Liver (tissue), 9 donors: ENCODE measurements around the gene CD300C. TPM values are rescaled to one million over a fixed set of nuclear protein-coding genes. Genes with fewer than 3 reads are reported as not detected.

Experiments
- DNase-seq: peaks from one replicate; pipeline ENCODE4 v3.0.0-alpha.2; 2017; ENCODE audit warnings: low spot score
- H3K27ac ChIP-seq, 2 donors: one replicate each; pipeline ENCODE4 v1.7.0; 2013; ENCODE audit warnings: inconsistent platforms in 2 of 2, low read length in 2 of 2, control low read depth in 1 of 2, low read depth in 1 of 2, mild to moderate bottlenecking in 1 of 2
- H3K27me3 ChIP-seq, 4 donors: one replicate each; pipeline versions ENCODE4 v1.6.1 to v1.7.0; 2013; ENCODE audit warnings: low read length in 3 of 4, inconsistent platforms in 1 of 4, mild to moderate bottlenecking in 1 of 4, moderate library complexity in 1 of 4; ENCODE audit not compliant: control insufficient read depth in 4 of 4, insufficient read depth in 4 of 4
- H3K36me3 ChIP-seq, 4 donors: one replicate each; pipeline versions ENCODE4 v1.6.1 to v1.7.0; 2013; ENCODE audit warnings: low read length in 3 of 4, mild to moderate bottlenecking in 3 of 4, low read depth in 1 of 4, moderate library complexity in 1 of 4; ENCODE audit not compliant: control insufficient read depth in 4 of 4, insufficient read depth in 3 of 4
- H3K4me1 ChIP-seq, 4 donors: one replicate each; pipeline versions ENCODE4 v1.6.1 to v1.7.0; 2013; ENCODE audit warnings: low read length in 3 of 4, mild to moderate bottlenecking in 3 of 4, moderate library complexity in 1 of 4; ENCODE audit not compliant: control insufficient read depth in 4 of 4, insufficient read depth in 4 of 4
- H3K4me3 ChIP-seq, 3 donors: one replicate each; pipeline versions ENCODE4 v1.6.1 to v1.7.0; 2013; ENCODE audit warnings: low read length in 3 of 3, control low read depth in 1 of 3, low read depth in 1 of 3, mild to moderate bottlenecking in 1 of 3
- H3K9ac ChIP-seq, 2 donors: one replicate each; pipeline ENCODE4 v1.7.0; 2013; ENCODE audit warnings: low read length in 2 of 2, mild to moderate bottlenecking in 2 of 2, moderate library complexity in 2 of 2, control low read depth in 1 of 2, low read depth in 1 of 2
- H3K9me3 ChIP-seq, 4 donors: one replicate each; pipeline versions ENCODE4 v1.6.1 to v1.7.0; 2013; ENCODE audit warnings: low read length in 3 of 4; ENCODE audit not compliant: control insufficient read depth in 4 of 4
- ATF3 ChIP-seq: IDR thresholded peaks from 2 replicates; pipeline ENCODE4 v1.6.1; 2016; ENCODE audit warnings: antibody characterized with exemption
- CTCF ChIP-seq: fragments of 150-350 bp; IDR thresholded peaks from 2 replicates; pipeline ENCODE4 v1.5.1; 2017; ENCODE audit warnings: improper control_type of control experiment, low read depth, low read length; ENCODE audit not compliant: missing input control
- EGR1 ChIP-seq, 2 donors: IDR thresholded peaks; 2 replicates each; pipeline ENCODE4 v1.6.1; 2016 to 2018; ENCODE audit warnings: antibody characterized with exemption in 2 of 2, low read depth in 2 of 2
- FOXA1 ChIP-seq: IDR thresholded peaks from 2 replicates; pipeline ENCODE4 v1.6.1; 2016; ENCODE audit warnings: antibody characterized with exemption
- FOXA2 ChIP-seq: IDR thresholded peaks from 2 replicates; pipeline ENCODE4 v1.6.1; 2016; ENCODE audit warnings: antibody characterized with exemption
- GABPA ChIP-seq, 2 donors: IDR thresholded peaks in 1 of 2; conservative IDR thresholded peaks in 1 of 2; 2 replicates each; pipeline ENCODE4 v1.6.1; 2016; ENCODE audit warnings: antibody characterized with exemption in 2 of 2, mild to moderate bottlenecking in 1 of 2, moderate library complexity in 1 of 2
- HNF4A ChIP-seq, 2 donors: conservative IDR thresholded peaks; 2 replicates each; pipeline ENCODE4 v1.6.1; 2016; ENCODE audit warnings: antibody characterized with exemption in 2 of 2, mild to moderate bottlenecking in 2 of 2
- HNF4G ChIP-seq: IDR thresholded peaks from 2 replicates; pipeline ENCODE4 v1.6.1; 2016; ENCODE audit warnings: antibody characterized with exemption
- JUND ChIP-seq, 2 donors: IDR thresholded peaks; 2 replicates each; pipeline ENCODE4 v1.6.1; 2016; ENCODE audit warnings: antibody characterized with exemption in 2 of 2
- MAX ChIP-seq: IDR thresholded peaks from 2 replicates; pipeline ENCODE4 v1.6.1; 2016; ENCODE audit warnings: antibody characterized with exemption
- NR2F2 ChIP-seq: IDR thresholded peaks from 2 replicates; pipeline ENCODE4 v1.6.1; 2016; ENCODE audit warnings: antibody characterized with exemption
- RAD21 ChIP-seq, 2 donors: IDR thresholded peaks; 2 replicates each; pipeline ENCODE4 v1.6.1; 2016; ENCODE audit warnings: antibody characterized with exemption in 2 of 2, mild to moderate bottlenecking in 2 of 2
- REST ChIP-seq: IDR thresholded peaks from 2 replicates; pipeline ENCODE4 v1.6.1; 2016; ENCODE audit warnings: antibody characterized with exemption, mild to moderate bottlenecking
- RXRA ChIP-seq, 2 donors: IDR thresholded peaks; 2 replicates each; pipeline ENCODE4 v1.6.1; 2017 to 2018; ENCODE audit warnings: antibody characterized with exemption in 2 of 2, mild to moderate bottlenecking in 1 of 2
- SP1 ChIP-seq: IDR thresholded peaks from 2 replicates; pipeline ENCODE4 v1.6.1; 2018; ENCODE audit warnings: antibody characterized with exemption, mild to moderate bottlenecking
- TAF1 ChIP-seq: conservative IDR thresholded peaks from 2 replicates; pipeline ENCODE4 v1.6.1; 2016; ENCODE audit warnings: antibody characterized with exemption, mild to moderate bottlenecking
- YY1 ChIP-seq: IDR thresholded peaks from 2 replicates; pipeline ENCODE4 v1.6.1; 2016; ENCODE audit warnings: antibody characterized with exemption, mild to moderate bottlenecking
- ZBTB33 ChIP-seq: IDR thresholded peaks from 2 replicates; pipeline ENCODE4 v1.6.1; 2016; ENCODE audit warnings: antibody characterized with exemption
- WGBS: extraction: QIAGEN DNeasy Blood & Tissue Kit; methylation state at CpG from one replicate; pipeline ENCODE4 v1.1.7; 2013; 5-methylcytosine and 5-hydroxymethylcytosine counted together
- polyA plus RNA-seq, 2 donors: library from polyadenylated mRNA; stranded (reverse) in 1 of 2; unstranded in 1 of 2; fragments of 200-250 nt in 1 of 2; fragments of >200 nt in 1 of 2; fragmentation: Nextera tagmentation in 1 of 2; extraction: Ambion mirVana in 1 of 2; gene quantifications; one replicate each; pipeline versions ENCODE4 v1.2.1 to v1.2.3, GENCODE V29; 2013 to 2015
- total RNA-seq, 2 donors: library from RNA; depleted of rRNA; stranded (reverse); fragments of >200 nt; gene quantifications; one replicate each; pipeline ENCODE4 v1.2.3, GENCODE V29; 2014
- donor health status: healthy.
- donor health status: healthy.
- donor health status: healthy.
- donor health status: healthy.
- donor health status: healthy.

The CD300C gene
- total and polyA plus RNA-seq, 4 donors, result 0.17 to 1.5 (median 1.0) TPM

GRCh38 chr17:74595037-74595750, 49.3 kb upstream of the CD300C start (continued):
- no peak for TF ChIP-seq HNF4G

DNA sequence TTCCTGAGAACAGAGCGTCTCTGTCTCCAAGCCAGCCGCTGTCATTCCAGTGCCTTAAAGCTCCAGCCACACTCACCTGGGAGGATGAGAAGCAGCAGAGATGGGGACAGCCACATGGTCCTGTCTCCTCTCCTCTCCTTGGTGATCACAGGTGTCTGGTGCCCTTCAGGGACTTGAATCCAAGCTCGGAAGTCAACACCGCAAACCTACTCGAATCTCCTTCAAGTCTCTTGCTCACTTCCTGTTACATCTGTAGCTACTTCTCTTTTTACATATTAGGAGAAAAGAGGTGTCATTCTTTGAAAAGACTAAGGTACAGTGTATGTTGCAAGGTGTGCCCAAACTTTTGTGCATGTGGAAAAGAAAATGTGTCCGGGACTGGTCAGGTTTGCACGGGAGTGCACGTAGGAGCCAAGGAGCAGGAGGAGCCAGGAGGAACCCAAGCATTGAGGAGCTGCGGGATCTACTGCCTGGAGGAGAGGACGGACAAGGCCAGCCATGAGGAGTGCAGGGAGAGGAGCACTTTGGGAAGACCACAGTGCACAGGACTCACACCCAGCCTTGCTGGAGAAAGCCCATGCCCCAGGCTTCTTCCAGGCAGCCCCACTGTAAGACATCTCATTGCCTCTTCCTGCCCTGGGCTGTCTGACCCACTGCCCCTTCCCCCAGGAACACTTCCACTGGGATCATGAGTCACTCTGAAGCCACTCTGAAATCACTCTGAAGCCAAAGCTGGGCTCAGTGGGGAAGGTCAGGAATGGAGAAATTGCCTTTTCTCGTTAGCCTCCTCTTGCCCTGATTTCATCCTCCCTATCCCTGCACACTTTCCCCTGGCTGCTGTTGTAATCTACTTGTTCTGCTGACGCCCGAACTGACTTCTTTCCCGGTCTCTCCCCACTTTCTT, 46.4 kb upstream of the CD300C start, which contains the start of gene CD300LD:
Gene CD300LD, minus strand, starts transcription at position 197 of the 904 bp plus-strand sequence. Its CDS starts 81 bp downstream, at position 116.
- H3K9ac ChIP-seq, result no peak within 1 kb of the TSS
- no peak for DNase-seq
- H3K36me3 ChIP-seq, result no peaks in the 10 kb centered on the region
- no peaks in the 10 kb centered on the region for H3K4me1 ChIP-seq
- no peak within 1 kb of the TSS for H3K4me3 ChIP-seq
- no peaks in the 10 kb centered on the region for H3K9me3 ChIP-seq
- TF ChIP-seq JUND (IDR thresholded peaks at IDR 0.05) (no peak), ATF3 (no peak), HNF4A (conservative IDR thresholded peaks at IDR 0.05) (no peak), MAX (no peak), REST (no peak), FOXA1 (no peak), EGR1 (IDR thresholded peaks at IDR 0.05; ENCODE audit: low read depth in 2 of 2) (no peak), GABPA (IDR thresholded peaks at IDR 0.05 in 1 of 2, conservative IDR thresholded peaks at IDR 0.05 in 1 of 2) (no peak), SP1 (no peak), HNF4G (no peak), RAD21 (IDR thresholded peaks at IDR 0.05) (no peak), ZBTB33 (no peak), FOXA2 (no peak), NR2F2 (no peak), RXRA (IDR thresholded peaks at IDR 0.05) (no peak), TAF1 (no peak), YY1 (no peak), CTCF (no peak)
- no peaks in the 10 kb centered on the region for H3K27me3 ChIP-seq
- no peak within 1 kb of the TSS for H3K27ac ChIP-seq
- 68% methylated on average over 14 of the region's 14 CpGs for WGBS
